K562 (cell line): ENCODE measurements around the gene NEIL1. TPM values are rescaled to one million over a fixed set of nuclear protein-coding genes. Genes with fewer than 3 reads are reported as not detected.

Experiments
- BCOR ChIP-seq: fragments of 450-650 bp; IDR thresholded peaks from 2 replicates; pipeline ENCODE4 v1.6.1; 2016
- BRF1 ChIP-seq: IDR thresholded peaks from 3 replicates; pipeline ENCODE4 v1.6.1; 2011; ENCODE audit warnings: borderline replicate concordance, mild to moderate bottlenecking; ENCODE audit not compliant: insufficient read length; ENCODE audit errors: extremely low read depth
- ELF2 ChIP-seq: fragments of 250-450 bp; sonication (Bioruptor Pico); IDR thresholded peaks from 2 replicates; pipeline ENCODE4 v1.5.0; 2021; ENCODE audit warnings: mild to moderate bottlenecking
- FOSL1 ChIP-seq: fragments of 200-800 bp; sonication (Bioruptor generic); conservative IDR thresholded peaks from 2 replicates; pipeline ENCODE4 v1.6.1; 2016; ENCODE audit warnings: missing genetic modification characterization, missing compliant biosample characterization
- HOXB6 ChIP-seq: fragments of 250-450 bp; sonication (Bioruptor Pico); IDR thresholded peaks from 2 replicates; pipeline ENCODE4 v1.5.1; 2022; ENCODE audit warnings: mild to moderate bottlenecking, borderline replicate concordance
- KAT7 ChIP-seq: sonication (generic); formaldehyde crosslinking; IDR thresholded peaks from 2 replicates; pipeline ENCODE4 v1.8.0; 2022; ENCODE audit warnings: missing genetic modification reagents, mild to moderate bottlenecking, borderline replicate concordance
- SLC30A9 ChIP-seq: fragments of 250-450 bp; sonication (Bioruptor Pico); IDR thresholded peaks from 2 replicates; pipeline ENCODE4 v1.8.0; 2022; ENCODE audit warnings: mild to moderate bottlenecking, moderate library complexity
- TAF1 ChIP-seq: IDR thresholded peaks from 2 replicates; pipeline ENCODE4 v1.6.1; 2011; ENCODE audit warnings: mild to moderate bottlenecking, low read length, moderate library complexity; ENCODE audit not compliant: insufficient read depth, control insufficient read depth, severe bottlenecking; ENCODE audit errors: extremely low read depth
- TEAD4 ChIP-seq, 2 experiments: sonication (generic) in 1 of 2; formaldehyde crosslinking in 1 of 2; IDR thresholded peaks; 2 replicates each; pipeline versions ENCODE4 v1.6.1 to v1.8.0; 2012 to 2022; ENCODE audit warnings: borderline replicate concordance in 1 of 2, inconsistent platforms in 1 of 2, low read length in 1 of 2, mild to moderate bottlenecking in 1 of 2, missing genetic modification reagents in 1 of 2
- polyA plus RNA-seq, 8 experiments: library from polyadenylated mRNA; depleted of rRNA in 4 of 8; stranded (reverse) in 5 of 8; unstranded in 3 of 8; fragments of >200 nt; fragmentation: Nextera tagmentation in 2 of 8; fragmentation: Illumina TruSeq in 1 of 8; extraction: Ambion mirVana in 2 of 8; extraction: Trizol in 1 of 8; gene quantifications; 2 replicates each; pipeline versions ENCODE4 v1.2.1 to v1.2.3, GENCODE V29; 2011 to 2014; ENCODE audit warnings: inconsistent platforms in 1 of 8, missing spikeins in 1 of 8
- total RNA-seq, 7 experiments: library from RNA; depleted of rRNA in 6 of 7; stranded (reverse); fragments of >200 nt in 6 of 7; fragmentation: Illumina TruSeq in 2 of 7; extraction: Trizol in 2 of 7; gene quantifications; 2 replicates each; pipeline versions ENCODE4 v1.2.1 to v1.2.3, GENCODE V29; 2011 to 2021; ENCODE audit warnings: low replicate concordance in 1 of 7
- TF ChIP-seq, protein P1 (sequence below): fragments of 450-650 bp; IDR thresholded peaks from 2 replicates; pipeline ENCODE4 v1.6.1; 2016; ENCODE audit warnings: antibody characterized with exemption
- TF ChIP-seq, protein P2 (sequence below), 2 experiments: fragments of 450-650 bp; formaldehyde crosslinking in 1 of 2; IDR thresholded peaks; 2 replicates each; pipeline versions ENCODE4 v1.4.0 to v1.6.1; 2014 to 2020; ENCODE audit warnings: mild to moderate bottlenecking in 2 of 2, borderline replicate concordance in 1 of 2, low read depth in 1 of 2
- TF ChIP-seq, protein P3 (sequence below), 2 experiments: fragments of 450-650 bp in 1 of 2; IDR thresholded peaks; 2 replicates each; pipeline ENCODE4 v1.6.1; 2011 to 2017; ENCODE audit warnings: low read depth in 2 of 2, antibody characterized with exemption in 1 of 2, borderline replicate concordance in 1 of 2, low read length in 1 of 2, mild to moderate bottlenecking in 1 of 2, mixed read lengths in 1 of 2; ENCODE audit not compliant: control insufficient read depth in 1 of 2

The NEIL1 gene
- total and polyA plus RNA-seq, 9 of the 15 experiments (the other 6 are each of a cell fraction or from before 2014, with no cell fraction given) = 0.14 to 4.3 (median 2.4) TPM

DNA sequence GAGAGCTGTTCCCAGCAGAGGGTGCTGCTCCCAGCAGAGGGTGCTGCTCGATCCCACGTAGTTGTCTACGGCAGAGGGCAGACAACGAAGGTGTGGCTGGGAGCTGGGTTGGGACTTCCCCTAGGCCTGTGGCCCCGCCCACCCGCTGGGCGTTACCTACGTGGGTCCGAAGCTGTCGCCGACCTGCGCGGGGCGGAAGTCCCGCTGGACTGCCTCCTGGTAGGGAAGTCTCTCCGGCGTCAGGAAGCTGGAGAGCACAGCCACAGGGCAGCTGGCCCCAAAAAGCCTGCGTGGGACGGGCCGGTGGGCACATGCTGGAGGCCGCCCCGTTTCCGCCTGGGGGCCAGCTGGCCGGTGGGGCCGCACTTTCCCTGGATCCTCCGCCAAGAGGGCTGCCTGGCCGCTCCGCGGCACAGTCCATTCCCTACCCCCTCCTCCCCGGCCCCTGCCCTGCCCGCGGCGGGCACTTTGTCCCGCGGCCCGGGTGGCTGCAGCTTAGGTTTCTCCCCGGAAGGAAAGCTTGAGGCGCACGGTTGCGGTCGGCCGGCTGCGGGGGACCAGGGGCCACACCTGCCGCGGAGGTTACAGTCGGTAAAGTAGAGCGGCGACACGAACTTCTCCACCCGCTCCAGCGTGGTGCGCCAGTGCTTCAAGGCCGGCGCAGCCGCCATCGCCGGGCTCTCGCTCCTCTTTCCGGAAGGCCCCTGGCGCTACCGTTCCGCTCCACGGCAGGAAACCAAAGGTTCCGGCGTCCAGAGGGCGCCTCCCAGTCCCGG, 21.3 kb downstream of the NEIL1 start, which contains the start of gene MAN2C1 (continued):
- TF ChIP-seq, protein P1, sequence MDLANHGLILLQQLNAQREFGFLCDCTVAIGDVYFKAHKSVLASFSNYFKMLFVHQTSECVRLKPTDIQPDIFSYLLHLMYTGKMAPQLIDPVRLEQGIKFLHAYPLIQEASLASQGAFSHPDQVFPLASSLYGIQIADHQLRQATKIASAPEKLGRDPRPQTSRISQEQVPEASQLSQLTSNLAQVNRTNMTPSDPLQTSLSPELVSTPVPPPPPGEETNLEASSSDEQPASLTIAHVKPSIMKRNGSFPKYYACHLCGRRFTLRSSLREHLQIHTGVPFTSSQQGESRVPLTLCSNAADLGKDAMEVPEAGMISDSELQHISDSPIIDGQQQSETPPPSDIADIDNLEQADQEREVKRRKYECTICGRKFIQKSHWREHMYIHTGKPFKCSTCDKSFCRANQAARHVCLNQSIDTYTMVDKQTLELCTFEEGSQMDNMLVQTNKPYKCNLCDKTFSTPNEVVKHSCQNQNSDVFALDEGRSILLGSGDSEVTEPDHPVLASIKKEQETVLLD = 0 out of 2 replicates have a peak, but pooled peaks have one; percentile 33
- TF ChIP-seq, protein P2, sequence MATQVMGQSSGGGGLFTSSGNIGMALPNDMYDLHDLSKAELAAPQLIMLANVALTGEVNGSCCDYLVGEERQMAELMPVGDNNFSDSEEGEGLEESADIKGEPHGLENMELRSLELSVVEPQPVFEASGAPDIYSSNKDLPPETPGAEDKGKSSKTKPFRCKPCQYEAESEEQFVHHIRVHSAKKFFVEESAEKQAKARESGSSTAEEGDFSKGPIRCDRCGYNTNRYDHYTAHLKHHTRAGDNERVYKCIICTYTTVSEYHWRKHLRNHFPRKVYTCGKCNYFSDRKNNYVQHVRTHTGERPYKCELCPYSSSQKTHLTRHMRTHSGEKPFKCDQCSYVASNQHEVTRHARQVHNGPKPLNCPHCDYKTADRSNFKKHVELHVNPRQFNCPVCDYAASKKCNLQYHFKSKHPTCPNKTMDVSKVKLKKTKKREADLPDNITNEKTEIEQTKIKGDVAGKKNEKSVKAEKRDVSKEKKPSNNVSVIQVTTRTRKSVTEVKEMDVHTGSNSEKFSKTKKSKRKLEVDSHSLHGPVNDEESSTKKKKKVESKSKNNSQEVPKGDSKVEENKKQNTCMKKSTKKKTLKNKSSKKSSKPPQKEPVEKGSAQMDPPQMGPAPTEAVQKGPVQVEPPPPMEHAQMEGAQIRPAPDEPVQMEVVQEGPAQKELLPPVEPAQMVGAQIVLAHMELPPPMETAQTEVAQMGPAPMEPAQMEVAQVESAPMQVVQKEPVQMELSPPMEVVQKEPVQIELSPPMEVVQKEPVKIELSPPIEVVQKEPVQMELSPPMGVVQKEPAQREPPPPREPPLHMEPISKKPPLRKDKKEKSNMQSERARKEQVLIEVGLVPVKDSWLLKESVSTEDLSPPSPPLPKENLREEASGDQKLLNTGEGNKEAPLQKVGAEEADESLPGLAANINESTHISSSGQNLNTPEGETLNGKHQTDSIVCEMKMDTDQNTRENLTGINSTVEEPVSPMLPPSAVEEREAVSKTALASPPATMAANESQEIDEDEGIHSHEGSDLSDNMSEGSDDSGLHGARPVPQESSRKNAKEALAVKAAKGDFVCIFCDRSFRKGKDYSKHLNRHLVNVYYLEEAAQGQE (IDR thresholded peaks at IDR 0.05; ENCODE audit: borderline replicate concordance) = peak; percentile 84
- TF ChIP-seq, protein P2 (CRISPR knock-in tag; IDR thresholded peaks at IDR 0.05; ENCODE audit: low read depth) = peak; percentile 64
- TF ChIP-seq TAF1 (peak; percentile 96), KAT7 (peak; percentile 88; the same call in 1 of the 2 replicates), FOSL1 (tag) (peak; percentile 68), ELF2 (CRISPR knock-in tag) (peak; percentile 87), TEAD4 (IDR thresholded peaks at IDR 0.05; ENCODE audit: low read length) (peak; percentile 41; the same call in 1 of the 2 replicates), TEAD4 (CRISPR knock-in tag; IDR thresholded peaks at IDR 0.05; ENCODE audit: borderline replicate concordance) (no peak), SLC30A9 (CRISPR knock-in tag) (no peak), BCOR (0 out of 2 replicates have a peak, but pooled peaks have one; percentile 19), BRF1 (no peak), HOXB6 (CRISPR knock-in tag) (no peak)
- TF ChIP-seq, protein P3, sequence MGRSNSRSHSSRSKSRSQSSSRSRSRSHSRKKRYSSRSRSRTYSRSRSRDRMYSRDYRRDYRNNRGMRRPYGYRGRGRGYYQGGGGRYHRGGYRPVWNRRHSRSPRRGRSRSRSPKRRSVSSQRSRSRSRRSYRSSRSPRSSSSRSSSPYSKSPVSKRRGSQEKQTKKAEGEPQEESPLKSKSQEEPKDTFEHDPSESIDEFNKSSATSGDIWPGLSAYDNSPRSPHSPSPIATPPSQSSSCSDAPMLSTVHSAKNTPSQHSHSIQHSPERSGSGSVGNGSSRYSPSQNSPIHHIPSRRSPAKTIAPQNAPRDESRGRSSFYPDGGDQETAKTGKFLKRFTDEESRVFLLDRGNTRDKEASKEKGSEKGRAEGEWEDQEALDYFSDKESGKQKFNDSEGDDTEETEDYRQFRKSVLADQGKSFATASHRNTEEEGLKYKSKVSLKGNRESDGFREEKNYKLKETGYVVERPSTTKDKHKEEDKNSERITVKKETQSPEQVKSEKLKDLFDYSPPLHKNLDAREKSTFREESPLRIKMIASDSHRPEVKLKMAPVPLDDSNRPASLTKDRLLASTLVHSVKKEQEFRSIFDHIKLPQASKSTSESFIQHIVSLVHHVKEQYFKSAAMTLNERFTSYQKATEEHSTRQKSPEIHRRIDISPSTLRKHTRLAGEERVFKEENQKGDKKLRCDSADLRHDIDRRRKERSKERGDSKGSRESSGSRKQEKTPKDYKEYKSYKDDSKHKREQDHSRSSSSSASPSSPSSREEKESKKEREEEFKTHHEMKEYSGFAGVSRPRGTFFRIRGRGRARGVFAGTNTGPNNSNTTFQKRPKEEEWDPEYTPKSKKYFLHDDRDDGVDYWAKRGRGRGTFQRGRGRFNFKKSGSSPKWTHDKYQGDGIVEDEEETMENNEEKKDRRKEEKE (IDR thresholded peaks at IDR 0.05; ENCODE audit: borderline replicate concordance in 1 of 2, control insufficient read depth in 1 of 2, low read depth in 2 of 2, low read length in 1 of 2) = peak in 1 of 2 experiments; percentile 97; a peak in 2 of 4 replicates
